Middle frontal gyrus (tissue), 1 donor: ENCODE measurements around the gene NSMF.

Experiments
- DNase-seq: peaks from one replicate; pipeline ENCODE4 v3.0.0-alpha.2; 2015; ENCODE audit warnings: low spot score; ENCODE audit errors: extremely low spot score

NSMF gene

GRCh38 chr9:137491735-137492432 lies 32.8 kb upstream of the NSMF start:
- no peak for DNase-seq

- DNase-seq = no peak
Observed at GRCh38 chr9:137490532-137491186, 31.5 kb upstream of the NSMF start.

GRCh38 chr9:137488906-137489305 lies 29.8 kb upstream of the NSMF start:
- DNase-seq = no peak

GRCh38 chr9:137488327-137488653 lies 29.2 kb upstream of the NSMF start:
- no peak for DNase-seq

- DNase-seq = no peak
Observed at GRCh38 chr9:137487454-137488326, 28.6 kb upstream of the NSMF start.

- DNase-seq = no peak
Observed at GRCh38 chr9:137486545-137487453, 27.7 kb upstream of the NSMF start.

GRCh38 chr9:137486141-137486490 lies 27.0 kb upstream of the NSMF start:
- DNase-seq = no peak

- no peak for DNase-seq
Observed at GRCh38 chr9:137485343-137486140, 26.4 kb upstream of the NSMF start.

GRCh38 chr9:137484551-137485315 lies 25.6 kb upstream of the NSMF start:
- DNase-seq = no peak

GRCh38 chr9:137482094-137482781 lies 23.1 kb upstream of the NSMF start:
- no peak for DNase-seq

GRCh38 chr9:137480686-137481683 lies 21.9 kb upstream of the NSMF start:
- DNase-seq = no peak

- no peak for DNase-seq
Observed at GRCh38 chr9:137479892-137480685, 21.0 kb upstream of the NSMF start.

- DNase-seq = no peak
Observed at GRCh38 chr9:137478962-137479861, 20.1 kb upstream of the NSMF start.

GRCh38 chr9:137478613-137478961 lies 19.5 kb upstream of the NSMF start:
- DNase-seq = no peak

GRCh38 chr9:137477778-137478612 lies 18.9 kb upstream of the NSMF start:
- no peak for DNase-seq
